ENCODE measurements around the gene FGF14.
A peak's percentile ranks its signal among the peaks of the same experiment; 100 is the strongest.

FGF14 gene

DNA sequence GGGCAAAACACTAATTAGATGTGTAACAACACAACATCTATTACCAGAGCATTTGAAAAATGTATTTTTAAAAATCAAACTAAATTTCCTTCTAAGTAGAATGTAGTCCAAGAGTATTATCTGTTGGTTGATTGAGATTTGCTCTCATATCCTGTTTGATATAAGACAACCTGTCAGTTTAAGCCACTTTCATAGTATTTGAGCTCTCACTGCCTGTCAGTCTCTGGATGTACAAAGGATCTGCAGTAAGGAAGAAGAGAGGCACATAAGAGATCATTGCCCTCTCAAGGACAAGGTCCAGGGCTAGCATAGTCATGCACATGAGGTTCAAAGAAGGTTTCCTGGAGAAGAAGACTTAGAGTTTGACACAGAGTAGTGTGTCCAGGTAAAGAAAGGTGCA, 57.4 kb downstream of the FGF14 start:
- no peaks in the 10 kb centered on the region for H3K36me3 ChIP-seq (ENCODE audit: control insufficient read depth in 5 of 5, insufficient read depth in 5 of 5, low read length in 5 of 5)
- H3K4me3 ChIP-seq (ENCODE audit: low read depth in 1 of 5, low read length in 5 of 5), result no peak overlapping the region

DNA sequence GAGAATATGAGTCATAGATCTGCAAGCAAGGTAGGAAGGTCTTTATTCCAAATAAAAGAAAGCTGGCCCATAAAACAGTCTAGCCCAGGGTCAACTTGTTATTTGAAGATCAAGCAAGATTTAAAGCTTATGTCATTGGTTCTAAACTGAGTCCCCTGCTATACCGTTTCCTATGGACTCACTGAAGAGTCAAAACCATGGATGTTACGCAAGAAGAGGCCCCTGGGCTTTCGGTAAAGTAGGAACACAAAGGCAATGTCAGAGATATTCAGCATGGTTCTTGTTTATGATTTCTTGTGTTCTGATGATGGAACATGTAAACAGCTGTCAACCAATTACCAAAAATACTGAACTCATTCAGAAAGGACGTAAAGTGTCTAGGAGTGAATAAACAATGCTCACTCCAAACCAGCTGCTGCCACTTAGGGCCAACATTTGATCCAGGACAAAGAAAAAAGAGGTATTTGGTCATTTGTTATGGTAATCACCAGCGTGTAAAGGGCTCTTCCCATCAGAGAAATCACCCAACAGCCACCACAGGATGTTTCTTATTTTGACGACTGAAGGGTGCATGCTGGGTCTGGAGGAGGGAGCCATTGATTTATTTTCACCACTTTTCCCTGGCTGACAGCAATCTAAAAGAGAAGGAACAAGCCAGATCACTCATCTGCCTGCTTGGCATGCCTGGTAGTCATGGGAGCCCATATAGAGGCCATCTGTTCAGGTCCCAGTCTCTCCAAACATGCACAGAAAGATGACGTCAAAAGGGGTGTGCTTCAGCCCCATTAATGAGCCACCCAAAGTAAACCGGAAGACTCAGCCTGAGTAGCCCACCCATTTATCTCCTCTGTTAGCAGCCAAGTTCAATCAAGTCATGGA, 68.3 kb downstream of the FGF14 start:
- H3K4me3 ChIP-seq (ENCODE audit: low read depth in 1 of 5, low read length in 5 of 5), result no peak overlapping the region
- no peaks in the 10 kb centered on the region for H3K27me3 ChIP-seq (ENCODE audit: control insufficient read depth in 5 of 5, insufficient read depth in 4 of 5, low read length in 5 of 5)
- H3K27ac ChIP-seq (ENCODE audit: low read depth, low read length), result no peak overlapping the region
- no peak overlapping the region for H3K9ac ChIP-seq (ENCODE audit: low read length in 5 of 5)
- no peaks in the 10 kb centered on the region for H3K9me3 ChIP-seq (ENCODE audit: control insufficient read depth in 5 of 5, low read length in 5 of 5)
- no peaks in the 10 kb centered on the region for H3K4me1 ChIP-seq (ENCODE audit: control insufficient read depth in 5 of 5, insufficient read depth in 5 of 5, low read length in 5 of 5)
- no peaks in the 10 kb centered on the region for H3K36me3 ChIP-seq (ENCODE audit: control insufficient read depth in 5 of 5, insufficient read depth in 5 of 5, low read length in 5 of 5)

More for the DNA sequence above, 57.4 kb downstream of the FGF14 start:
- no peaks in the 10 kb centered on the region for H3K9me3 ChIP-seq (ENCODE audit: control insufficient read depth in 5 of 5, low read length in 5 of 5)
- no peaks in the 10 kb centered on the region for H3K27me3 ChIP-seq (ENCODE audit: control insufficient read depth in 5 of 5, insufficient read depth in 4 of 5, low read length in 5 of 5)
- no peaks in the 10 kb centered on the region for H3K4me1 ChIP-seq (ENCODE audit: control insufficient read depth in 5 of 5, insufficient read depth in 5 of 5, low read length in 5 of 5)
- no peak overlapping the region for H3K27ac ChIP-seq (ENCODE audit: low read depth, low read length)
- no peak overlapping the region for H3K9ac ChIP-seq (ENCODE audit: low read length in 5 of 5)

- Histone ChIP-seq H3K4me1 (ENCODE audit: control insufficient read depth in 5 of 5, insufficient read depth in 5 of 5, low read length in 5 of 5) (no peaks in the 10 kb centered on the region), H3K36me3 (ENCODE audit: control insufficient read depth in 5 of 5, insufficient read depth in 5 of 5, low read length in 5 of 5) (no peaks in the 10 kb centered on the region), H3K27ac (ENCODE audit: low read depth, low read length) (no peak overlapping the region), H3K27me3 (ENCODE audit: control insufficient read depth in 5 of 5, insufficient read depth in 4 of 5, low read length in 5 of 5) (no peaks in the 10 kb centered on the region), H3K9me3 (ENCODE audit: control insufficient read depth in 5 of 5, low read length in 5 of 5) (no peaks in the 10 kb centered on the region), H3K9ac (ENCODE audit: low read length in 5 of 5) (no peak overlapping the region), H3K4me3 (ENCODE audit: low read depth in 1 of 5, low read length in 5 of 5) (no peak overlapping the region)
Measured at GRCh38 chr13:102328909-102329308, 72.9 kb downstream of the FGF14 start.

DNA sequence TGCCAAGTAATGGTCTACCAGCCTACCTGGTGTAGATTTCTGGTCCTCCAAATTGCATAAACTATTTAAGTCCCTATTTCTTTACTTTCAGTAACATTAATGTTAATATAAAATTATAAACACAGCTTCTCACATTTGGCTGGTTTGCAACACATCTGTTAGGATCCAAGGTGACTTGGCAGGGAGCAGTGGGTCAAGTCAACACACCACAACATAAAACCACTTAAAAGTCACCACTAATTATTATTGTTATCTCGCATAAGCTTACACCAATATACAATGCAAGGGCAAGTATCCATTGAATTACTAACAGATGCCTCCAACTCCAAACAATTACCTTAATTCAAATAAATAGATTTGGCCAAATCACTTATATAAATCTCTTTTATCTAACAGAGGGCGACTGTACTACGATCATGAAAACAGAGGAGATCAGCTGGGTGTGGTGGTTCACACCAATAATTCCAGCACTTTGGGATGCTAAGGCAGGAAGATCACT, 74.7 kb downstream of the FGF14 start:
- no peak overlapping the region for H3K9ac ChIP-seq (ENCODE audit: low read length in 5 of 5)
- H3K36me3 ChIP-seq (ENCODE audit: control insufficient read depth in 5 of 5, insufficient read depth in 5 of 5, low read length in 5 of 5), result no peaks in the 10 kb centered on the region
- H3K27me3 ChIP-seq (ENCODE audit: control insufficient read depth in 5 of 5, insufficient read depth in 4 of 5, low read length in 5 of 5), result no peaks in the 10 kb centered on the region
- no peak overlapping the region for H3K27ac ChIP-seq (ENCODE audit: low read depth, low read length)
- H3K4me1 ChIP-seq (ENCODE audit: control insufficient read depth in 5 of 5, insufficient read depth in 5 of 5, low read length in 5 of 5), result no peaks in the 10 kb centered on the region
- no peaks in the 10 kb centered on the region for H3K9me3 ChIP-seq (ENCODE audit: control insufficient read depth in 5 of 5, low read length in 5 of 5)
- H3K4me3 ChIP-seq (ENCODE audit: low read depth in 1 of 5, low read length in 5 of 5), result no peak overlapping the region

GRCh38 chr13:102326381-102327118, 75.3 kb downstream of the FGF14 start:
- Histone ChIP-seq H3K4me3 (ENCODE audit: low read depth in 1 of 5, low read length in 5 of 5) (no peak overlapping the region), H3K9me3 (ENCODE audit: control insufficient read depth in 5 of 5, low read length in 5 of 5) (no peaks in the 10 kb centered on the region), H3K4me1 (ENCODE audit: control insufficient read depth in 5 of 5, insufficient read depth in 5 of 5, low read length in 5 of 5) (no peaks in the 10 kb centered on the region), H3K27me3 (ENCODE audit: control insufficient read depth in 5 of 5, insufficient read depth in 4 of 5, low read length in 5 of 5) (no peaks in the 10 kb centered on the region), H3K27ac (ENCODE audit: low read depth, low read length) (no peak overlapping the region), H3K9ac (ENCODE audit: low read length in 5 of 5) (no peak overlapping the region), H3K36me3 (ENCODE audit: control insufficient read depth in 5 of 5, insufficient read depth in 5 of 5, low read length in 5 of 5) (no peaks in the 10 kb centered on the region)

- Histone ChIP-seq H3K9me3 (ENCODE audit: control insufficient read depth in 5 of 5, low read length in 5 of 5) (no peaks in the 10 kb centered on the region), H3K9ac (ENCODE audit: low read length in 5 of 5) (no peak overlapping the region), H3K4me1 (ENCODE audit: control insufficient read depth in 5 of 5, insufficient read depth in 5 of 5, low read length in 5 of 5) (no peaks in the 10 kb centered on the region), H3K27me3 (ENCODE audit: control insufficient read depth in 5 of 5, insufficient read depth in 4 of 5, low read length in 5 of 5) (no peaks in the 10 kb centered on the region), H3K27ac (ENCODE audit: low read depth, low read length) (no peak overlapping the region), H3K36me3 (ENCODE audit: control insufficient read depth in 5 of 5, insufficient read depth in 5 of 5, low read length in 5 of 5) (no peaks in the 10 kb centered on the region), H3K4me3 (ENCODE audit: low read depth in 1 of 5, low read length in 5 of 5) (no peak overlapping the region)
Measured at GRCh38 chr13:102325321-102325720, 76.5 kb downstream of the FGF14 start.

GRCh38 chr13:102323505-102323904, 78.3 kb downstream of the FGF14 start:
- no peak overlapping the region for H3K9ac ChIP-seq (ENCODE audit: low read length in 5 of 5)
- no peak overlapping the region for H3K4me3 ChIP-seq (ENCODE audit: low read depth in 1 of 5, low read length in 5 of 5)
- no peaks in the 10 kb centered on the region for H3K9me3 ChIP-seq (ENCODE audit: control insufficient read depth in 5 of 5, low read length in 5 of 5)
- H3K4me1 ChIP-seq (ENCODE audit: control insufficient read depth in 5 of 5, insufficient read depth in 5 of 5, low read length in 5 of 5), result no peaks in the 10 kb centered on the region
- H3K27me3 ChIP-seq (ENCODE audit: control insufficient read depth in 5 of 5, insufficient read depth in 4 of 5, low read length in 5 of 5), result no peaks in the 10 kb centered on the region
- H3K27ac ChIP-seq (ENCODE audit: low read depth, low read length), result no peak overlapping the region
- no peaks in the 10 kb centered on the region for H3K36me3 ChIP-seq (ENCODE audit: control insufficient read depth in 5 of 5, insufficient read depth in 5 of 5, low read length in 5 of 5)

DNA sequence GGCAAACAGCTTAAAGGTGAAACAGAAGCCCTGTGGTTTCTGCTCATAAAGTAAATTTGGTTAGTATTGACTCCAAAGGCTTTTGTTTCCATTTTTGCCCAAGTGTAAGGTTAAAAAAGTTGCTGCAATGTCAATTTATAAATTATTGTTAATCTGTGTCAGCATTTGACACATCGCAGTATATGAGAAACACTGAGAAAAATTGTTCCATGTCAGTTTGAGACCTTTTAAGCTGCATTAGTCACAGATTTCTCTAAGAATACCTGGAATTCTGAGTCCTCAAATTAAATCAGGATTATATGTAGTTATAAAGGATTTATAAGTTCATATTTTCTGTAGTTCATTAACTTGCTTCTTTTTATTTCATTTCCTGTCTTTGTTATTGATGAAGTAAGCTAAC, 78.8 kb downstream of the FGF14 start:
- Histone ChIP-seq H3K4me1 (ENCODE audit: control insufficient read depth in 5 of 5, insufficient read depth in 5 of 5, low read length in 5 of 5) (peaks cover 0 to 4% (median 3%) of the 10 kb centered on the region in 5 donors), H3K9ac (ENCODE audit: low read length in 5 of 5) (no peak overlapping the region), H3K27me3 (ENCODE audit: control insufficient read depth in 5 of 5, insufficient read depth in 4 of 5, low read length in 5 of 5) (no peaks in the 10 kb centered on the region)

GRCh38 chr13:102322211-102322610, 79.6 kb downstream of the FGF14 start:
- Histone ChIP-seq H3K27me3 (ENCODE audit: control insufficient read depth in 5 of 5, insufficient read depth in 4 of 5, low read length in 5 of 5) (no peaks in the 10 kb centered on the region), H3K9ac (ENCODE audit: low read length in 5 of 5) (no peak overlapping the region), H3K36me3 (ENCODE audit: control insufficient read depth in 5 of 5, insufficient read depth in 5 of 5, low read length in 5 of 5) (no peaks in the 10 kb centered on the region), H3K9me3 (ENCODE audit: control insufficient read depth in 5 of 5, low read length in 5 of 5) (no peaks in the 10 kb centered on the region), H3K27ac (ENCODE audit: low read depth, low read length) (no peak overlapping the region), H3K4me1 (ENCODE audit: control insufficient read depth in 5 of 5, insufficient read depth in 5 of 5, low read length in 5 of 5) (peaks cover 0 to 12% (median 9%) of the 10 kb centered on the region in 5 donors), H3K4me3 (ENCODE audit: low read depth in 1 of 5, low read length in 5 of 5) (no peak overlapping the region)

More for the DNA sequence above, 78.8 kb downstream of the FGF14 start:
- H3K27ac ChIP-seq (ENCODE audit: low read depth, low read length), result no peak overlapping the region
- no peaks in the 10 kb centered on the region for H3K36me3 ChIP-seq (ENCODE audit: control insufficient read depth in 5 of 5, insufficient read depth in 5 of 5, low read length in 5 of 5)
- H3K9me3 ChIP-seq (ENCODE audit: control insufficient read depth in 5 of 5, low read length in 5 of 5), result no peaks in the 10 kb centered on the region
- H3K4me3 ChIP-seq (ENCODE audit: low read depth in 1 of 5, low read length in 5 of 5), result no peak overlapping the region

- no peak overlapping the region for H3K4me3 ChIP-seq (ENCODE audit: low read depth in 1 of 5, low read length in 5 of 5)
- H3K36me3 ChIP-seq (ENCODE audit: control insufficient read depth in 5 of 5, insufficient read depth in 5 of 5, low read length in 5 of 5), result no peaks in the 10 kb centered on the region
- H3K27ac ChIP-seq (ENCODE audit: low read depth, low read length), result peak overlapping the region; percentile 43
- H3K9ac ChIP-seq (ENCODE audit: low read length in 5 of 5), result no peak overlapping the region
- no peaks in the 10 kb centered on the region for H3K9me3 ChIP-seq (ENCODE audit: control insufficient read depth in 5 of 5, low read length in 5 of 5)
- peaks cover 0 to 14% (median 9%) of the 10 kb centered on the region in 5 donors for H3K4me1 ChIP-seq (ENCODE audit: control insufficient read depth in 5 of 5, insufficient read depth in 5 of 5, low read length in 5 of 5)
- no peaks in the 10 kb centered on the region for H3K27me3 ChIP-seq (ENCODE audit: control insufficient read depth in 5 of 5, insufficient read depth in 4 of 5, low read length in 5 of 5)
Measured at GRCh38 chr13:102318233-102318632, 83.6 kb downstream of the FGF14 start.
